Stromal cell of bone marrow (primary cell): ENCODE data around the gene KIF2A.

Experiments
- DNase-seq: peaks from one replicate; pipeline ENCODE4 v3.0.0-alpha.2; 2012; ENCODE audit warnings: low read depth

KIF2A gene

DNA sequence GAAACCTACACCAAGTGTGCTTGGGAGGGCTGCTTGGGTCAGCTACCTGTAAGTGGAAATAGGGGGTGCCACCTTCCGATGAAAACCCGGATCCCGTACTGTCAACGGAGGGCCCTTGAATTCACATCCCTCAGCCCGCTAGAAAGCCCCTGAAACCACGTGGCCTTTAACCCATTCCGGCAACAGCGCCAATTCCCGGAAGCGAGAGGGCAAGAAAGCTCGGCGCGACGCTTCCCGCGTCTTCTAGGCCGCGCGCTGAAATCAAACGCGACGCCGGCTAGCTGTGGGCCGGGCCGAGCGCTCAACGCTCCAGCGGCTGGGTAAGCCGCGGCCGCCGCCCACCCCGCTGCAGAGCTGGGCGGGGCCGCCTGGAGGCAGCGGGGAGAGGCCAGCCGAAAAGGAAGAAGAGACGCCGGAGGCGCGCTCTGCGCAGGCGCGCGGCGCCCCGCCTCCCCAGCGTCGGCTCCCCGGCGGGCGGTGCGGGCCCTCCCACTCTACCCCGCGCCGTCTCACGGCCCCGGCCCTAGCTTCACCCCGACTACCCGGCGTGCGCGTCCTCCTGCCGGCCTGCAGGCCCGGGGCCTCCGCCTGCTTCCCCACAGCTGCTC is at the start of gene KIF2A:
Gene KIF2A, plus strand, starts transcription at position 492 of the 608 bp plus-strand sequence. CDS start 267 bp downstream, outside the sequence.
- peak; percentile 86 for DNase-seq

DNA sequence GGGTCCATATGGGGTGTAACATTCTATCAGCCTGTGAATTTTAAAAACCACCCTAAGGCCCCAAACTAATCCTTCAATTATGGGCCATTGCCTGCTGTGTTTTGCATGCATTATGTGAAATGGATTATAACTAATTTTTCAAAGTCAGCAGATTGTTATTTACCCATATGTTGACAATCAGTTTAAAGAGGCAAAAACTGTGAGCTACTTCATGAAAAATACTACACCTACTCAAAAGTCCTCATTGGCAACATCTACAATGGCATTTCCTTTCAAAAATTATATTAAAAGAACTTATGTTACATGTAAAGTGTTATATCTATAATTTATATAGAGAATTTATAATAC is 49.0 kb upstream of the KIF2A start:
- DNase-seq = no peak

GRCh38 chr5:62258654-62259053 is 47.4 kb upstream of the KIF2A start:
- DNase-seq = no peak

DNA sequence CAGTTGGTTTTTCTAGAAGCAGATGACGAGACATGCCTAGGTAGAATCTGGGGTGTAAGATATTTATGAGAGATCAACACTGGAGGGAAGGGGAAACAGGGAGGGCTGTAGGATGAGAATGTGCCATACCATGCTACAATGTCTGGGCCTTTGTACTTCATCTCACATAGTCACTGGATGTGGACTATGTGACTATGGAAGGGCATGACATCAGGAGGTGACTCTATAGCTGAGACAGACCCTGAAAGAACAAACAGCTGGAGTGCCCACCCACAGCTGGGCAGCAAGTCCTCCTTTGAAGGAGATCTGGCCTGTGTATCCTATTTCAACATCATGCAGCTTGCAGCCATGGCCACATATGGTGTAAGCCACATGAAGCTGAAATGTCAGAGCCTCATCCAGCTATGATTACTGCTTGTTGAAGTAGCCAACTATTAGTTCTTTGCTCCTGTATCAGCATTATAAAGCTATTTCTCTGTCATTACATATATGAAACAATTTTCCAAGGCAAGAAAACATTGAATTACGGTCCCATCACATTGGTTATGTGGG is 46.2 kb upstream of the KIF2A start:
- DNase-seq = no peak

- DNase-seq = no peak
These were observed 45.5 kb upstream of the KIF2A start for GRCh38 chr5:62260513-62260912.

DNA sequence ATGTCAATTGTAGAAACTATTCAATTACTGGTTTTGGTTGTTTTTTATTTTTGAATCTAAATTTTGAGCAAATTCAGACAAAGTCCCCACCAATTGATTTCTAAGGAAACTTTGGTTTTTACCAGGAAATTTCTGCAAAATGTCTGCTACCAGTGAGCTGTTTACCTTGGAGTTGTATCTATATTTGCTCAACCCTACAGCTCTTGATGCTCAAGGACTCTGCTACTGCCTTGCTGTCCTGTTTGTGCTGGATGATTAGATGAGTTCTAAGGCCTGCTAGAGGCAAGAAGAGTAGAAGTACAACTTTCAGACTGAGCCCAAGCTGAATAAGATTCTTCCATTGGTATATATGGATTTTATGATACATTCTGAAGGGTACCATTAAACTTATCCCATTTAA is 42.6 kb upstream of the KIF2A start:
- no peak for DNase-seq

DNA sequence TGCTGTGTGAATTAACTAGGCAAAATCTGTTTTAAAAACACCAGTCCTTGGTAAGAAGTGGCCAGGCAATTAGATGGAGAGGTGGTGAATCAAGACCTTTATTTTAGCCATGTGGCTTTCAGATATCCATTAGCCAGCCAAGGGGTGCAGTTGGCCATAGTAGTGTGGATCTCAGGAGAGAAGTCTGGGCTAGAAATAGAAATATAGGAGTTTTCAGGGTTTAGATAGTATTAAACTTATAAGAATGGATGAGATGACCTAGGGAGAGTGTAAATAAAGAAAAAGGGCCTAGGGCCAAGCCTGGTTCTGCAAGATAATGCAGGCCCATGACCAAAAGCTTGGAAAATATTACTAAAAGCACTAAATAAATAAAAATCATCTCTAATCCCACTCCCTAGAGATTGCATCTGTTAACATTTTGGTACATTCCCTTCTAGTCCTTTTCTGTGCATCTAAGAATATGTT is 40.3 kb upstream of the KIF2A start:
- DNase-seq = no peak

DNA sequence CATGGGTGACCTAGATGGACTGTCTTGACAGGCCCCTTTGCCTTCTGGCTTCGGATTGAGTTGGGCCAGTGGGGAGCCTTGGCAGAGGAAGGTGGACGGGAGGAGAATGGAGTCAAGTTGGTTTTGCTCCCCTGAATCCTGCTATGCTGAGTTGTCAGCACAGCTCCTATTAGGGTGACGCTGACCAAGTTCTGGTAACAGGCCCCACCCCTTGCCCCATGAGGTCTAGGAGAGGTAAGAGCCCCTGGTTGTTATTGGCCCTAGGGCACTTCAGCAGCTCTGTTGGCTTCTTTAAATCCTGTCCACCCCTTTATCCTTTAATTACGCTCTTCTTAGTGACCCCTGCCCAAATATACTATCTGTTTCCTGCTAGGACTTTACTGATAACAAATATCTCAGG is 39.4 kb upstream of the KIF2A start:
- no peak for DNase-seq

DNA sequence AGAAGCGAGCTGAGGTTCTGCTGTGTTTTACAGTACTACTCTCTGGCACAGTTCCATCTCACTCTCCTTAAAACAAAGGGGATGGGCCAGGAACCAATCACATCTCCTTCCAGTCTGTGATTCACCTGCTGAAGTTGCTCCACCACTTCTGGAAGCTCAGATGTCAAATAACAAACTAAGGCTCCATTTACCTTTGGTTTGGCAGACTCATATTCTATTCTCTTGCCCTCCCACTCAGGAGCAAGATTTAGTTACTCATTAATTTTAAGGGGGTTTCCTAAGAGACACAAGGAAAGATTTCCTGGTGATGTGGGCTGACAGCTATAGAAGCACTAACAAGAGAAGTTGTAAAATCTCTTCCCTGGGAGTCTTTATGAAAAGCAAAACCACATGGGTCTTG is 37.8 kb upstream of the KIF2A start:
- DNase-seq = no peak

- DNase-seq = no peak
These were observed 37.2 kb upstream of the KIF2A start for GRCh38 chr5:62268792-62269191.

GRCh38 chr5:62271370-62271769 is 34.6 kb upstream of the KIF2A start:
- DNase-seq = no peak

DNA sequence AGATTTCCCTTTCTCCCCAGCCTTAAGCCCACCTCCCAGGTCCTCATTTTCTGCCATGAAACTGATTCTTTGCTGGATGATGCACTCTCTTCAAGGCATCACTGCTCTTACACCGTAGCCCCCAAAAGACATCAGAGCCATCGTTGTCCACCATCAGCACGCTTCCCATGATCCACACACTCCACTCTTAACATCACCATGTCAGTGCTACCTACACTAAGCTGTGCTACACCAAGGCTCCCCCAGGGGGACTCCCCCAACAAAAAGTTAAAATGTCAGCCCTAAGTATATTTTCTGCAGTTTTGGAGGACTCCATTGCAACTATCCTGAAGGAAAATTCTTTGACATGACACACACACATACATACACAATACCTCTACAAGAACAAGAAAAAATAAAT is 34.1 kb upstream of the KIF2A start:
- DNase-seq = no peak

DNA sequence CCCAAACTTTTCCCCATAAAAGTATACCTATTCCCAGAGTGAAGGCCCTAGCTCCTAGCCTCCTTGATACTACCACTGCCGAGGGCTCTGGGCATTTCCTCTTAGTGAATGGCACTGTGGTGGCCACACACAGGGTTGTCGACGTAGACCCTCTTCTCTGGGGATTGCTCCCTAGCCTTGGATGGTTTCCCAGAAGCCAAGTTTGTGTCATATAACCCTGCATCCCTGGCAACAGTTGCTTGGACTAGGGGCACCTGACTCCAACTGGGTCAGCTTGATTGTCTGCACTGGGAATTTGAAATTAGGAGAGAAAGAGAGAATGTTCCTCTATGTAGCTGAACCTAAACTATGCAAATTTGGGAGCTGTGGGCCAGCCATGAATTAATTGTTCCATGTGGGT is 32.3 kb upstream of the KIF2A start:
- no peak for DNase-seq

GRCh38 chr5:62275581-62275980 is 30.4 kb upstream of the KIF2A start:
- no peak for DNase-seq

DNA sequence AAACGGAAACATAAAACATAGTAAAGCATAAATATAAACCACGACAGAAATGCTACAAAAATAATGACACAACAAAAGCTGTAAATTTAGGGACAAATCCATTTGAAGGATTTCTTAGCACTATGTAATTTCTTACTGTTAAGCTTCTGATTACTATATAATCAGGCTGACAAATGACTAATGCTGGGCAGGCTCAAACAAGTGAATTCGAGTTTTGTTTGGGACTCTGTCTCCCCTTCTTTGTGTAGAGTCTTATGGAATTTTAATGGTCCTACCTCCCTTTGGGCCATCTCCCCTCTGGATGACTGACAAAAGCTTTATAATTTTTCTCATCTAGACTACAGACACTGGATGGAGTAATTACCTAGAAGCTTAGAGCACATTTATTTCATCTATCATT is 24.6 kb upstream of the KIF2A start:
- DNase-seq = no peak

DNA sequence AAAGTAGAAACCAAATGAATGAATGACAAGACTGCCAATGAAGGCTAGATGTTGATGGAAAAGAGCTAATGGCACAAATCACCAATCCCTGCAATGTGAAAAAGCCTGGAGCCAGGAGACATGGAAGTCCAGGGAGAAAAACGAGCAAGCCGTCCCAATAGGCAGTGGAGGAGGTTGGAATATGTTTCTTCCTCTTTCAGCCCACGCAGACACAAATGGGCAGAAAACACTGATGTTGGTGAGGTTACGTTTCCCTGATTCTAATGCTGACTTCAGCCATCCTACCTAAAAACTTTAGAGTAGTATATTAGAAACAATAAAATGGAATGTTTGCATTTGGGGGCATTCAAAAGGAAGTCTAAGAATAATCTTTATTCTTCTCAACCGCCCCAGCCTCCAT is 23.9 kb upstream of the KIF2A start:
- DNase-seq = no peak

DNA sequence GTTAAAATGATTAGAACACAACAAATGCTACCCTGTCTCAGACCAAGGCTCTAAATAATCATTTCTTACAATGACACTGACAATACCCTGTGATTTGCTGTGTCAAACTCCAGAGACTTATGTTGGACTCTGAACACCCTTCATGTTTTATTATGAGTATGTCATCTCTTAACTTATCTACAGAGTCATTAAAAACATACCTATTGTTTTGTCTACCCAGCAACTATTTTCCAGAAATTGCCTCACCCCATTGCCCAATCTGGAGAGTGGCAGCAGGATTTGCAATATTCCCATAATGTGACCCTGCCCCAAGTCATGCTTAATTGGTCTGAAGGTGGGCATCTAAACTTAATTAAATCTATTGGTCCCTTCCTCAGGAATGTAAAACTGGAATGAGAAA is 23.0 kb upstream of the KIF2A start:
- no peak for DNase-seq

DNA sequence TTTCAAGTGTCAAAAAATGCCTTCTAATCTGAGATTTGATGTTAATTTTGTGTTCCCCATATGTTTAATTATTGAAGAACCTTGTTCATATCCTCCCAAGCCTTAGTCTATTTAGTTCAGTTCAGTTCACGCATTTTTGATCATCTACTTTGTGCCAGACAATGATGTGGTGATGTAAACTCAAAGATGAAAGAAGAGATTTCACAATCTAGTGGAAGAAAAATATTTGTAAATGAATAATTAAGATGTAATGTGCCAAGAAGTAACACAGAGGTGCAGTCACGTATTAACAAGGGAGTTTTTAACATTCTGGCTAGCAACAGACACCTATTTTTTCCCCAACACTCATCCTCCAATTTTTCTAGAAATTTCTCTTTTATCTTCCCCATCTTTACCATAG is 22.1 kb upstream of the KIF2A start:
- no peak for DNase-seq

GRCh38 chr5:62284946-62285891 is 20.8 kb upstream of the KIF2A start:
- DNase-seq = no peak

DNA sequence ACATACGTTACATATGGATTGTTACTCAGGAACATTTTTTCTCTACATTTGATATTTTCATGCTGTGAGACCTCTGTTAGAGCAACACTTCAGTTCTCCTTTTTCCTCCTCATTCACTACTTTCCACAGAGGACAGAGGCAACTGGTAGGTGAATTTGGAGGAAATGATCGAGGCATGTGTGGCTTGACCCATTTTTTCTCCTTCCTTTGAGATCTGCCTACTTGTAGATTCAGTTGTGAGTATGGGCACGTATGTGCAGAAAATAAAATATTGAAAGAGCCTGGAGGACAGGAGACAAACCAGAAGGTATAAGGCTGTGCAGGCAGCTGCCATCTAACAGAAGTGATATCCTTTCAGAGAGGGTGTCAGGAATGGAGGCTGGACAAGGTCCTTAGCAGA is 19.2 kb upstream of the KIF2A start:
- DNase-seq = no peak

DNA sequence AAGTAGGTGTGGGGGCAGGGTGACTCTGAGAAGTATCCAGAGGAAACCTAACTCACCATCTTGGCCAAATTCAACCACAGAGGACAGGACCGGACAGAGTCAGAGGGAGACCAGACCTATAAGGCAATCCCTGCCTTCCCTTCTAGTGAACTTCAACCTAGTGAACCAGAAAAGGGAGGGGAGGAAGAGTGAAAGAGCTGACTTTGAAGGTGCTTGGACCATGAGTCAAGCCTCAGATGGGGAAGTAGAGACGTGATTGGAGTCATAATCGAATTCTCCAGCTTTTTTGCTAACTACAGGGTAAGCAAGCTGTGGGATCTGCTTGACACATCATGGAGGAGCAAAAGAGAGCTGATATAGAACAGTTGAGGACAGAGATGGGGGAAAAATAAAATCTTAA is 18.8 kb upstream of the KIF2A start:
- DNase-seq = no peak

GRCh38 chr5:62288118-62288517 is 17.9 kb upstream of the KIF2A start:
- DNase-seq = no peak

GRCh38 chr5:62289813-62290212 is 16.2 kb upstream of the KIF2A start:
- no peak for DNase-seq
